LoVo (cell line): ENCODE results near the gene TMEM221.

Experiments
- DNase-seq: peaks from one replicate; pipeline ENCODE4 v3.0.0-alpha.2; 2016; ENCODE audit warnings: low spot score

Gene TMEM221

DNA sequence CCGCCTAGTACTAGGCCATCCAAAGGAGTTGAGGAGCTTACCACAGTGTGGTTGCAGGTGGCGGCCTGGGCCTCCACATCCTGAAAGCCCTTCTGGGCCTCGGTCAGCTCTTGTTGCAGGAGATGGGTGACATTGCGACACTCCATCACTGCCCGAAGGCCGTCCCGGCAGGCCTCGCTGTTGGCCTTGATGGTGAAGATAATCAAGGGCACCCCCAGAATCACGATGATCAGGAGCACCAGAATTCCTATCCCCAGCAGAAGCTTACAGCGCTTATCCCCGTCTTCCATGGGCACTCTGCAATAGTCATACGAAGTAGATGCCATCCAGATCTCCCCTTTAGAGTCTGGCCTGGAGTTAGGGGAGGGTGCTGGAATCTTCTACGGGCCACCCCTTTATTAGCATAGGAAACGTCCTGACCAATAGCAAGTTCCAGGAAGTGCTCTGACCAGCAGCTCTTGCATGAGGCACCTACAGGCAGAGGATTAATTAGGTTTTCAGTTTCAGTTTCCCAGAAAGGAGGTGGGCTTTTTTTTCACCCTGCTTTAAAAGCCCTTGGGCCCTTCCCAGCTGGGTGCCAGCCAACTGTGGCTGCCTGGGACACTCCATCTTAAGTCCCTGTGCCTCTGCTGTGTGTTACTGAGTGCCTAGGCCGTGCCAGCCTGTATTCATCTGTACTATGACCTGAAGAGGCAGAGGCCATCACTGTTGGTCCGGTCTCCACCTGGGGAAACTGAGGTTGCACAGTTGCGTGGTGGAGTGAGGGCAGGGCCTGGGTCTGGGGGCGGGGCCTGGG lies 43.0 kb downstream of the TMEM221 start, which contains the start of gene BST2:
Gene BST2, minus strand, starts transcription at position 381 of the 796 bp plus-strand sequence. Its CDS starts 55 bp downstream, at position 326.
- peak; percentile 92 for DNase-seq

DNA sequence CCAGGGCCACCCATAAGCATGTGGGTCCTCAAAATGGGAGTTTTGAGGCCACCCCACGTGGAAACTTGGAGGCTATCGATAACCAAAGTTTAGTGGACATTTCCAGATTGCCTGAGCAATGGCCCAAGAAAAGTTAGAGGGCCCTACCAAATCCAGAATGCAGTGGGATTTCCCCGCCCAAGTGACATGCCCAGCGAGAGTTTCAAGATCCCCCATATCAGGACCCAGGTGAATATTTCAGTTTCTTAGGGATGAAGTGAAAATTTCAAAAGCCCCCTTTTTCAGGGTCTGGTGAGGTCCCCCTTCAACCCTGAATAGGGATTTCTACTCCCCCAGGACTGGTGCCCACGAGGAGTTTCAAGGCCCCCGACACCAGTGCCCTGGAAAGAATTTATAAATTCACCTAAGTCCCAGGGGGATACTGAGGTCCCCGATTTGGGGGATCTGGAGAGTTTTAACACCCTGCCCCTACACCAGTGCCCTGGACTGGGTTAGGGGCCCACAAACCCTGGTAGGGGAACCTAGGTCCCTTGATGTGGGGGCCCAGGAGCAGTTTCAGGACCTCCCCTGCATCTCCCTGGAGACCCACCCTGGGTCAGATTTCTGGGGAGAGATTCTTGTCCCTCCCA lies 43.7 kb downstream of the TMEM221 start:
- DNase-seq, result no peak

GRCh38 chr19:17404015-17404414 lies 44.5 kb downstream of the TMEM221 start:
- no peak for DNase-seq

DNA sequence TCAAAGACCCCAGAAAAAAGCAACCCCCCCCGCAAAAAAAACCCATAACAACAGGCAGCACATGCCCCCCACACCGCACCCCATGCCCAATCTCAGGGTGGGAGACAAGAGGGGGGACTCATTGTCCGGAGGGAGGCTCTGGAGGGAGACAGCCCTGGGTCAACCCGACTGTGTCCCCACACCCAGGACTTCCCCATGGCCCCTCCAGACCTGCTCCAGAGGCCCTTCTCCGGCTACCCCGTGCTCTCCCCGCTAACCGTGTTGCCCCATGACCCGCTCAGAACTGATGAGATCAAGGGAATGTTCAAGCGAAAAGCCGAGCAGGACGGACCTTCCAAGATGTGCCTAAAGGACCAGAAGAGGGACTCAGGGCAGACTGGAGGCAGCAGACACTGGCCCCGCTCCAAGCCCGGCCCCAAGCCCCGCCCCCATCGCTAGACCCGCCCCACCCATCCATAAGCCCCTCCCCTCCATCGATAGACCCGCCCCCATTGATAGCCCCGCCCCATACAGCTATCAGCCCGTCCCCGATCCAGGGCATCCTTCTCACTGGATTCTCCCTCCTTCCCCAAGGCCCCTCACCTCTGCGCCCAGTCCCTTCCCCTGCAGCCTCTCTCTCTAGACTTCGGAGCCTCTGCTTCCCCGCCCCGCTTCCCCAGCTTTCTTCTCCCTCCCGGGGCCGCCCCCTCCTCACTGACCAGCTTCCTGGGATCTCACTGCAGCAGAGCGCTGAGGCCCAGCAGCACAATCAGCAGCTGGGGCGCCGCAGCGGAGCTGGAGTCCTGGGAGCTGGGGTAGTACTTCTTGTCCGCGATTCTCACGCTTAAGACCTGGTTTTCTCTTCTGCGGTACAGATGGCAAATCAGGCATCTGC lies 45.2 kb downstream of the TMEM221 start:
- no peak for DNase-seq

- no peak for DNase-seq
Measured at GRCh38 chr19:17401628-17402027, 46.8 kb downstream of the TMEM221 start.

GRCh38 chr19:17398902-17399527 lies 49.5 kb downstream of the TMEM221 start:
- no peak for DNase-seq

DNA sequence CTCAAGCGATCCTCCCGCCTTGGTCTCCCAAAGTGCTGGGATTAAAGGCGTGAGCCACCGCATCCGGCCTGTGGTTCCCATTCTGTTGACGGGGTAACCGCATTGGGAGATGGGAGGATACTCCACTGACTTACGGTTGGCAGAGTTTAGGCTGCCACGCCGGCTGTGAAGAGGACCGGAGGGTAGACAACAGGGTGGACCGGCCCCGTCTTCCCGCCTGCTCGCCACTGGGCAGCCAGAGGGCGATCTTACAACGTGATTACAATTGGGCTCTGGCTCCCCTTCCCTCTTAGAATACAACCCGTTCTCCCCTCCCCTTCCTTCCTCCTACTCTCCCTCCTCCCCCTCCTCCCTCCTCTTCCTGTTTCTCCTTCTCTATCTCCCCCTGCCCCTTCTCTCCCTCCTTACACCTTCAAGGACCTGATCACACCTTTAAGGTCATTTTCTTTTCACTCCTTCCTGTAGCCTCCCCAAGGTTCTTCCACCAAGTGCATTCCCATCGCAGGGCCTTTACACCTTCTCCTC lies 53.5 kb downstream of the TMEM221 start:
- DNase-seq, result peak; percentile 27

- no peak for DNase-seq
Measured at GRCh38 chr19:17393914-17394313, 54.6 kb downstream of the TMEM221 start, which contains the start of gene CCDC194. CCDC194 (minus strand) TSS chr19:17394196; CDS start chr19:17394158, 38 bp downstream.

DNA sequence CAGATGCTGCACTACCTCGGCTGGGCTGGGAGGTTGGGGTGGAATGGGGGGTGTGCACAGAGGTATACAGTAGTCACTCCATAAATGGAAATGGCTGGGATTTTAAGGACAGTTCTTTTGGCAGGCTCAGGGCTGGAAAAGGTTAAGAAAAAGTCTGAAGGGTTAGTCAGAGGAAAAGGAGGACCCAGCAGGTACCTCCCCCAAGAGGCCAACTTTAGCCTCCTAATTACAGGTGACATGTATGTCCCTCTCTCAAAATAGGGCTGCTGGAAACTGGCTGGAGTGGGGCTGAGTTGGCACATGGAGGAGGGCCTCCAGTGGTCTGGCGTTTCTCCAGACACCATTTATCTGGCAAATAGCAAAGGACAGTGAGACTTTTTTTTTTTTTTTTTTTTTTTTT lies 55.5 kb downstream of the TMEM221 start:
- DNase-seq, result no peak

- no peak for DNase-seq
Measured at GRCh38 chr19:17391371-17392151, 56.9 kb downstream of the TMEM221 start.

DNA sequence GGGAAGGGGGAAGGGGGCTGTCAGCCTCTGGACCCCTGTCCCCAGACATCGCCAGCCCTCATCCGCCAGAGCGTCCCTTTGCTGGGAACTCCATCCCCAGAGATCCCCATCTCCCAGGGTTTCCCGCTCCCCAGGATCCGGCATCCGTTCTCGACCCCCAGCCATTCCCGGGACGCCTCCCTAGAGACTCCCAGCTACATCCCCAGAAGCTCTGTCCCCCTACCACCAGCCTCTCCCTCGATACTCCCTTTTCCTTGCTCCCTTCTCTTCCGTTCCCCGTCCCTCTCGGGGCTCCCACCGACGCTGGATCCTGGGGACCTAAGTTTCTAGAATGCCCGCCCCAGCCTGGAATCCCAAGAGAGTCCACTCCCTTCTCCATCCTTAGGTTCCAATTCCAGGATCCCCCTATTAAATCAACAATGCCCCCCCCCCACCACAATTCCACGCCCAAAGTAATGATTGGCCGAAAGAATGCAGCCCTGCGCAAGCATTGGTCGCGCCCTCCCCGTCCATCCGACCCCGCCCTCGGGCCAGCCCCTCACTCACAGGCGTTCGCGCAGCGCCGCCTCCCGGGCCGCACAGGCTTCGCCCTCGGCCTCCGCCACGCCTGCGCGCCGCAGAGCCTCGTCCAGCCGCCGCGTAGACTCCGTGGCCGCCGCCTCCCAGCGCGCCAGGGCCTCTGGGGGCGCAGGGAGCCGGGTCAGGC lies 57.6 kb downstream of the TMEM221 start:
- DNase-seq, result peak; percentile 81

DNA sequence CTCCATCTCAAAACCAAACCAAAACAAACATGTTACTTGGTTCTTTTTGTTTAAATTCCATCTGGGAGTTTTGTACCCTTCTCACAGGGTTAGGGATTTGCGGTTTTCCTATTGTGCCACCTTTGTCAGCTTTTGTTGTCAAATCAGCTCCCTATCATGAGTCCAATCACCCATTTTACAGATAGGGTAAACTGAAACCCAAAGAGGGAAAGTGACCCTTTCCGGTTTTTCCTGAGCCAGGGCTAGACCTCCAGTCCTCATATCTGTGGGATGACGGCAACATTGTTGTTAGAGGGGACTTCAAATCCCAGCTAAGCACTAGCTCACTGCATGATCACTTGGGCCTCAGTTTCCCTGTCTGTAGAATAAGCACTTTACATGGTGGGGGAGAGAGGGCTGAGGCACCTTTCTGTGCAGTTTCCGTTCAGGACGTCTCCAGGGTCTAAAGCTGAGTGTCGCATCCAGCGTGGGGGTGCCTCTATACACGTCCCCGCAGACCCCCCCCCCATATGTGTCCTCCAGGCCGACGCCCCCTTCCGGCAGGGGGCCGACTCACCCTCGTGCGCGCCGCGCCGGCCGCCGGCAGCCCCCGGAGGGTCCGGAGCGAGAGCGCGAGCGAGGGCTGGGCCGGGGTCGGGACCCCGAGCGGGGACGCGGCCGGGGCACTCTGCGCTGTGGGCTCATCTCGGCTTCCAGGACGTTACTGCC lies 58.4 kb downstream of the TMEM221 start:
- DNase-seq, result no peak

DNA sequence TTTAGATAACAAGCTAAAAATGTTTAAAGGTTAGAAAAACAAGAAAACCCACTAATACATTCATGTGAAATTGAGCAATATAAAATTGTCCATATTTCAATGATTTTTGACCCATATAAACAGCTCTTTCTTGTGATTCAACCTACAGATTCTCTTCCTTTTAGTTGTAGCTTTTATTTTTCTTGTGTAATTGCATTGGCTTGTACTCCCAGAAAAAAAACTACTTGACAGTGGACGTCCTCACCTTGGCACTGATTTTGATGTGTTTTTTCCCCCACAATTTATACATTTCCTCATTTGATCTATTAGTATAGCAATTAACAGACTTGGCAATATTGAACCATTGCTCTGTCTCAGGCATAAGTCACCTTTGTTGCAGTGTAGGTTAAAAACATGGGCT lies 59.2 kb downstream of the TMEM221 start:
- DNase-seq, result no peak

- peak; percentile 46 for DNase-seq
Measured at GRCh38 chr19:17385878-17386611, 62.4 kb downstream of the TMEM221 start.
